Liver (tissue), 9 donors: Measurements from ENCODE around the gene ZNF331. TPM values are rescaled to one million over a fixed set of nuclear protein-coding genes. Genes with fewer than 3 reads are reported as not detected.
A peak's percentile ranks its signal among the peaks of the same experiment; 100 is the strongest.

Source experiments
- DNase-seq: peaks from one replicate; pipeline ENCODE4 v3.0.0-alpha.2; 2017; ENCODE audit warnings: low spot score
- H3K27ac ChIP-seq, 2 donors: one replicate each; pipeline ENCODE4 v1.7.0; 2013; ENCODE audit warnings: inconsistent platforms in 2 of 2, low read length in 2 of 2, control low read depth in 1 of 2, low read depth in 1 of 2, mild to moderate bottlenecking in 1 of 2
- H3K27me3 ChIP-seq, 4 donors: one replicate each; pipeline versions ENCODE4 v1.6.1 to v1.7.0; 2013; ENCODE audit warnings: low read length in 3 of 4, inconsistent platforms in 1 of 4, mild to moderate bottlenecking in 1 of 4, moderate library complexity in 1 of 4; ENCODE audit not compliant: control insufficient read depth in 4 of 4, insufficient read depth in 4 of 4
- H3K36me3 ChIP-seq, 4 donors: one replicate each; pipeline versions ENCODE4 v1.6.1 to v1.7.0; 2013; ENCODE audit warnings: low read length in 3 of 4, mild to moderate bottlenecking in 3 of 4, low read depth in 1 of 4, moderate library complexity in 1 of 4; ENCODE audit not compliant: control insufficient read depth in 4 of 4, insufficient read depth in 3 of 4
- H3K4me1 ChIP-seq, 4 donors: one replicate each; pipeline versions ENCODE4 v1.6.1 to v1.7.0; 2013; ENCODE audit warnings: low read length in 3 of 4, mild to moderate bottlenecking in 3 of 4, moderate library complexity in 1 of 4; ENCODE audit not compliant: control insufficient read depth in 4 of 4, insufficient read depth in 4 of 4
- H3K4me3 ChIP-seq, 3 donors: one replicate each; pipeline versions ENCODE4 v1.6.1 to v1.7.0; 2013; ENCODE audit warnings: low read length in 3 of 3, control low read depth in 1 of 3, low read depth in 1 of 3, mild to moderate bottlenecking in 1 of 3
- H3K9ac ChIP-seq, 2 donors: one replicate each; pipeline ENCODE4 v1.7.0; 2013; ENCODE audit warnings: low read length in 2 of 2, mild to moderate bottlenecking in 2 of 2, moderate library complexity in 2 of 2, control low read depth in 1 of 2, low read depth in 1 of 2
- H3K9me3 ChIP-seq, 4 donors: one replicate each; pipeline versions ENCODE4 v1.6.1 to v1.7.0; 2013; ENCODE audit warnings: low read length in 3 of 4; ENCODE audit not compliant: control insufficient read depth in 4 of 4
- EGR1 ChIP-seq, 2 donors: IDR thresholded peaks; 2 replicates each; pipeline ENCODE4 v1.6.1; 2016 to 2018; ENCODE audit warnings: antibody characterized with exemption in 2 of 2, low read depth in 2 of 2
- FOXA1 ChIP-seq: IDR thresholded peaks from 2 replicates; pipeline ENCODE4 v1.6.1; 2016; ENCODE audit warnings: antibody characterized with exemption
- FOXA2 ChIP-seq: IDR thresholded peaks from 2 replicates; pipeline ENCODE4 v1.6.1; 2016; ENCODE audit warnings: antibody characterized with exemption
- GABPA ChIP-seq, 2 donors: IDR thresholded peaks in 1 of 2; conservative IDR thresholded peaks in 1 of 2; 2 replicates each; pipeline ENCODE4 v1.6.1; 2016; ENCODE audit warnings: antibody characterized with exemption in 2 of 2, mild to moderate bottlenecking in 1 of 2, moderate library complexity in 1 of 2
- HNF4A ChIP-seq, 2 donors: conservative IDR thresholded peaks; 2 replicates each; pipeline ENCODE4 v1.6.1; 2016; ENCODE audit warnings: antibody characterized with exemption in 2 of 2, mild to moderate bottlenecking in 2 of 2
- HNF4G ChIP-seq: IDR thresholded peaks from 2 replicates; pipeline ENCODE4 v1.6.1; 2016; ENCODE audit warnings: antibody characterized with exemption
- JUND ChIP-seq, 2 donors: IDR thresholded peaks; 2 replicates each; pipeline ENCODE4 v1.6.1; 2016; ENCODE audit warnings: antibody characterized with exemption in 2 of 2
- NR2F2 ChIP-seq: IDR thresholded peaks from 2 replicates; pipeline ENCODE4 v1.6.1; 2016; ENCODE audit warnings: antibody characterized with exemption
- RXRA ChIP-seq, 2 donors: IDR thresholded peaks; 2 replicates each; pipeline ENCODE4 v1.6.1; 2017 to 2018; ENCODE audit warnings: antibody characterized with exemption in 2 of 2, mild to moderate bottlenecking in 1 of 2
- SP1 ChIP-seq: IDR thresholded peaks from 2 replicates; pipeline ENCODE4 v1.6.1; 2018; ENCODE audit warnings: antibody characterized with exemption, mild to moderate bottlenecking
- TAF1 ChIP-seq: conservative IDR thresholded peaks from 2 replicates; pipeline ENCODE4 v1.6.1; 2016; ENCODE audit warnings: antibody characterized with exemption, mild to moderate bottlenecking
- YY1 ChIP-seq: IDR thresholded peaks from 2 replicates; pipeline ENCODE4 v1.6.1; 2016; ENCODE audit warnings: antibody characterized with exemption, mild to moderate bottlenecking
- WGBS: extraction: QIAGEN DNeasy Blood & Tissue Kit; methylation state at CpG from one replicate; pipeline ENCODE4 v1.1.7; 2013; 5-methylcytosine and 5-hydroxymethylcytosine counted together
- polyA plus RNA-seq, 2 donors: library from polyadenylated mRNA; stranded (reverse) in 1 of 2; unstranded in 1 of 2; fragments of 200-250 nt in 1 of 2; fragments of >200 nt in 1 of 2; fragmentation: Nextera tagmentation in 1 of 2; extraction: Ambion mirVana in 1 of 2; gene quantifications; one replicate each; pipeline versions ENCODE4 v1.2.1 to v1.2.3, GENCODE V29; 2013 to 2015
- total RNA-seq, 2 donors: library from RNA; depleted of rRNA; stranded (reverse); fragments of >200 nt; gene quantifications; one replicate each; pipeline ENCODE4 v1.2.3, GENCODE V29; 2014
- TF ChIP-seq, protein P1 (sequence below): fragments of 150-350 bp; IDR thresholded peaks from 2 replicates; pipeline ENCODE4 v1.5.1; 2017; ENCODE audit warnings: improper control_type of control experiment, low read depth, low read length; ENCODE audit not compliant: missing input control
- TF ChIP-seq, protein P2 (sequence below): IDR thresholded peaks from 2 replicates; pipeline ENCODE4 v1.6.1; 2016; ENCODE audit warnings: antibody characterized with exemption
- TF ChIP-seq, protein P3 (sequence below): IDR thresholded peaks from 2 replicates; pipeline ENCODE4 v1.6.1; 2016; ENCODE audit warnings: antibody characterized with exemption, mild to moderate bottlenecking
- TF ChIP-seq, protein P4 (sequence below): IDR thresholded peaks from 2 replicates; pipeline ENCODE4 v1.6.1; 2016; ENCODE audit warnings: antibody characterized with exemption
- TF ChIP-seq, protein P5 (sequence below): IDR thresholded peaks from 2 replicates; pipeline ENCODE4 v1.6.1; 2016; ENCODE audit warnings: antibody characterized with exemption
- donor health status: healthy.
- donor health status: healthy.
- donor health status: healthy.
- donor health status: healthy.
- donor health status: healthy.

The ZNF331 gene
- total and polyA plus RNA-seq, 4 donors, result 2.8 to 9.7 (median 5.7) TPM

DNA sequence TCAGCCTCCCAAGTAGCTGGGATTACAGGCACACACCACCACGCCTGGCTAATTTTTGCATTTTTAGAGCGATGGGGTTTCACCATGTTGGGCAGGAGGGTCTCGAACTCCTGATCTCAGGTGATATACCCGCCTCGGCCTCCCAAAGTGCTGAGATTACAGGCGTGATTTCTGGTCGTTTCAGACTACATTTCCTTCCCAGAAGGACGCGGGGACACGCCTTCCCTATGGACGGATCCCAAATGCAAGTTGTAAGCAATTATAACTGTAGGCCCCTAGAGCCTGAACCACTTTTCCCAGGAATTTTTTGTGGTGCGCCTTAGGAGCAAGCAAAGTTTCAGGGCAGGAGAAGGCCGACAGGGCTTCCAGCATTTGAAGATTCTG, 17.8 kb upstream of the ZNF331 start:
- Histone ChIP-seq H3K9me3 (peaks cover 11 to 20% (median 15%) of the 10 kb centered on the region in 4 donors), H3K9ac (peak overlapping the region in 1 of 2 donors; percentile 59), H3K4me1 (peaks cover 4 to 11% (median 9%) of the 10 kb centered on the region in 4 donors), H3K27me3 (no peaks in the 10 kb centered on the region), H3K27ac (peak overlapping the region; percentile 77 to 82), H3K4me3 (peak overlapping the region; percentile 60 to 82 (median 70)), H3K36me3 (no peaks in the 10 kb centered on the region)
- DNase-seq, result no peak
- WGBS, result 71% methylated on average over 13 of the region's 13 CpGs
- TF ChIP-seq JUND (IDR thresholded peaks at IDR 0.05) (no peak), TAF1 (no peak), SP1 (no peak), HNF4G (no peak), RXRA (IDR thresholded peaks at IDR 0.05) (no peak), FOXA1 (no peak), HNF4A (conservative IDR thresholded peaks at IDR 0.05) (no peak), NR2F2 (no peak), YY1 (no peak), EGR1 (IDR thresholded peaks at IDR 0.05; ENCODE audit: low read depth in 2 of 2) (no peak), GABPA (IDR thresholded peaks at IDR 0.05 in 1 of 2, conservative IDR thresholded peaks at IDR 0.05 in 1 of 2) (no peak), FOXA2 (no peak)
- TF ChIP-seq, protein P1, sequence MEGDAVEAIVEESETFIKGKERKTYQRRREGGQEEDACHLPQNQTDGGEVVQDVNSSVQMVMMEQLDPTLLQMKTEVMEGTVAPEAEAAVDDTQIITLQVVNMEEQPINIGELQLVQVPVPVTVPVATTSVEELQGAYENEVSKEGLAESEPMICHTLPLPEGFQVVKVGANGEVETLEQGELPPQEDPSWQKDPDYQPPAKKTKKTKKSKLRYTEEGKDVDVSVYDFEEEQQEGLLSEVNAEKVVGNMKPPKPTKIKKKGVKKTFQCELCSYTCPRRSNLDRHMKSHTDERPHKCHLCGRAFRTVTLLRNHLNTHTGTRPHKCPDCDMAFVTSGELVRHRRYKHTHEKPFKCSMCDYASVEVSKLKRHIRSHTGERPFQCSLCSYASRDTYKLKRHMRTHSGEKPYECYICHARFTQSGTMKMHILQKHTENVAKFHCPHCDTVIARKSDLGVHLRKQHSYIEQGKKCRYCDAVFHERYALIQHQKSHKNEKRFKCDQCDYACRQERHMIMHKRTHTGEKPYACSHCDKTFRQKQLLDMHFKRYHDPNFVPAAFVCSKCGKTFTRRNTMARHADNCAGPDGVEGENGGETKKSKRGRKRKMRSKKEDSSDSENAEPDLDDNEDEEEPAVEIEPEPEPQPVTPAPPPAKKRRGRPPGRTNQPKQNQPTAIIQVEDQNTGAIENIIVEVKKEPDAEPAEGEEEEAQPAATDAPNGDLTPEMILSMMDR, result no peak
- TF ChIP-seq, protein P2, sequence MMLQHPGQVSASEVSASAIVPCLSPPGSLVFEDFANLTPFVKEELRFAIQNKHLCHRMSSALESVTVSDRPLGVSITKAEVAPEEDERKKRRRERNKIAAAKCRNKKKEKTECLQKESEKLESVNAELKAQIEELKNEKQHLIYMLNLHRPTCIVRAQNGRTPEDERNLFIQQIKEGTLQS, result no peak
- TF ChIP-seq, protein P3, sequence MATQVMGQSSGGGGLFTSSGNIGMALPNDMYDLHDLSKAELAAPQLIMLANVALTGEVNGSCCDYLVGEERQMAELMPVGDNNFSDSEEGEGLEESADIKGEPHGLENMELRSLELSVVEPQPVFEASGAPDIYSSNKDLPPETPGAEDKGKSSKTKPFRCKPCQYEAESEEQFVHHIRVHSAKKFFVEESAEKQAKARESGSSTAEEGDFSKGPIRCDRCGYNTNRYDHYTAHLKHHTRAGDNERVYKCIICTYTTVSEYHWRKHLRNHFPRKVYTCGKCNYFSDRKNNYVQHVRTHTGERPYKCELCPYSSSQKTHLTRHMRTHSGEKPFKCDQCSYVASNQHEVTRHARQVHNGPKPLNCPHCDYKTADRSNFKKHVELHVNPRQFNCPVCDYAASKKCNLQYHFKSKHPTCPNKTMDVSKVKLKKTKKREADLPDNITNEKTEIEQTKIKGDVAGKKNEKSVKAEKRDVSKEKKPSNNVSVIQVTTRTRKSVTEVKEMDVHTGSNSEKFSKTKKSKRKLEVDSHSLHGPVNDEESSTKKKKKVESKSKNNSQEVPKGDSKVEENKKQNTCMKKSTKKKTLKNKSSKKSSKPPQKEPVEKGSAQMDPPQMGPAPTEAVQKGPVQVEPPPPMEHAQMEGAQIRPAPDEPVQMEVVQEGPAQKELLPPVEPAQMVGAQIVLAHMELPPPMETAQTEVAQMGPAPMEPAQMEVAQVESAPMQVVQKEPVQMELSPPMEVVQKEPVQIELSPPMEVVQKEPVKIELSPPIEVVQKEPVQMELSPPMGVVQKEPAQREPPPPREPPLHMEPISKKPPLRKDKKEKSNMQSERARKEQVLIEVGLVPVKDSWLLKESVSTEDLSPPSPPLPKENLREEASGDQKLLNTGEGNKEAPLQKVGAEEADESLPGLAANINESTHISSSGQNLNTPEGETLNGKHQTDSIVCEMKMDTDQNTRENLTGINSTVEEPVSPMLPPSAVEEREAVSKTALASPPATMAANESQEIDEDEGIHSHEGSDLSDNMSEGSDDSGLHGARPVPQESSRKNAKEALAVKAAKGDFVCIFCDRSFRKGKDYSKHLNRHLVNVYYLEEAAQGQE, result no peak
- TF ChIP-seq, protein P4, sequence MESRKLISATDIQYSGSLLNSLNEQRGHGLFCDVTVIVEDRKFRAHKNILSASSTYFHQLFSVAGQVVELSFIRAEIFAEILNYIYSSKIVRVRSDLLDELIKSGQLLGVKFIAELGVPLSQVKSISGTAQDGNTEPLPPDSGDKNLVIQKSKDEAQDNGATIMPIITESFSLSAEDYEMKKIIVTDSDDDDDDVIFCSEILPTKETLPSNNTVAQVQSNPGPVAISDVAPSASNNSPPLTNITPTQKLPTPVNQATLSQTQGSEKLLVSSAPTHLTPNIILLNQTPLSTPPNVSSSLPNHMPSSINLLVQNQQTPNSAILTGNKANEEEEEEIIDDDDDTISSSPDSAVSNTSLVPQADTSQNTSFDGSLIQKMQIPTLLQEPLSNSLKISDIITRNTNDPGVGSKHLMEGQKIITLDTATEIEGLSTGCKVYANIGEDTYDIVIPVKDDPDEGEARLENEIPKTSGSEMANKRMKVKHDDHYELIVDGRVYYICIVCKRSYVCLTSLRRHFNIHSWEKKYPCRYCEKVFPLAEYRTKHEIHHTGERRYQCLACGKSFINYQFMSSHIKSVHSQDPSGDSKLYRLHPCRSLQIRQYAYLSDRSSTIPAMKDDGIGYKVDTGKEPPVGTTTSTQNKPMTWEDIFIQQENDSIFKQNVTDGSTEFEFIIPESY, result no peak
- TF ChIP-seq, protein P5, sequence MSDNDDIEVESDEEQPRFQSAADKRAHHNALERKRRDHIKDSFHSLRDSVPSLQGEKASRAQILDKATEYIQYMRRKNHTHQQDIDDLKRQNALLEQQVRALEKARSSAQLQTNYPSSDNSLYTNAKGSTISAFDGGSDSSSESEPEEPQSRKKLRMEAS, result no peak
